Thyroid gland (tissue), 4 donors: ENCODE data around the gene OTOGL. TPM values are rescaled to one million over a fixed set of nuclear protein-coding genes. Genes with fewer than 3 reads are reported as not detected.

Experiments used
- DNase-seq, 2 donors: peaks; one replicate each; pipeline ENCODE4 v3.0.0-alpha.2; 2019
- H3K27ac ChIP-seq, 3 donors: fragments of 200-600 bp; sonication (generic); 1 replicate in 2 of 3; 2 replicates in 1 of 3; pipeline ENCODE4 v1.5.1; 2016 to 2019; ENCODE audit warnings: mild to moderate bottlenecking in 1 of 3, moderate library complexity in 1 of 3
- H3K27me3 ChIP-seq: fragments of 200-600 bp; sonication (generic); one replicate; pipeline ENCODE4 v1.5.1; 2019
- H3K36me3 ChIP-seq, 2 donors: fragments of 200-600 bp; sonication (generic); one replicate each; pipeline ENCODE4 v1.5.1; 2016 to 2019
- H3K4me1 ChIP-seq, 2 donors: fragments of 200-600 bp; sonication (generic); one replicate each; pipeline ENCODE4 v1.5.1; 2017 to 2019
- H3K4me3 ChIP-seq, 3 donors: fragments of 200-600 bp; sonication (generic); replicated peaks in 1 of 3; 1 replicate in 2 of 3; 2 replicates in 1 of 3; pipeline ENCODE4 v1.5.1; 2016; ENCODE audit warnings: mild to moderate bottlenecking in 1 of 3
- H3K9me3 ChIP-seq: fragments of 200-600 bp; sonication (generic); one replicate; pipeline ENCODE4 v1.5.1; 2017
- POLR2A ChIP-seq, 2 donors: fragments of 450-650 bp; IDR thresholded peaks; one replicate each; pipeline ENCODE4 v1.6.1; 2017; ENCODE audit warnings: antibody characterized with exemption in 2 of 2, mild to moderate bottlenecking in 2 of 2, moderate library complexity in 1 of 2
- WGBS, 2 donors: methylation state at CpG; one replicate each; pipeline ENCODE4 v1.1.5; 2017; 5-methylcytosine and 5-hydroxymethylcytosine counted together
- intact Hi-C: fragments of 100-400 bp; cut with DNase I; formaldehyde crosslinking; loops from one replicate; pipeline ENCODE4 v1.15.1; 2023
- total RNA-seq, 4 donors: library from RNA; depleted of rRNA; stranded (reverse); fragments of >200 nt; gene quantifications; one replicate each; pipeline ENCODE4 v1.2.3, GENCODE V29; 2016
- TF ChIP-seq, protein P1 (sequence below), 6 experiments: fragments of 200-600 bp in 3 of 6; fragments of 450-650 bp in 3 of 6; sonication (generic) in 3 of 6; IDR thresholded peaks; one replicate each; pipeline ENCODE4 v1.5.1; 2016 to 2019; ENCODE audit warnings: antibody characterized with exemption in 6 of 6, mild to moderate bottlenecking in 2 of 6, inconsistent platforms in 1 of 6, moderate library complexity in 1 of 6

Gene OTOGL
- total RNA-seq, 4 donors from 2014 or later: 0.11 to 0.13 TPM; not detected in 2

DNA sequence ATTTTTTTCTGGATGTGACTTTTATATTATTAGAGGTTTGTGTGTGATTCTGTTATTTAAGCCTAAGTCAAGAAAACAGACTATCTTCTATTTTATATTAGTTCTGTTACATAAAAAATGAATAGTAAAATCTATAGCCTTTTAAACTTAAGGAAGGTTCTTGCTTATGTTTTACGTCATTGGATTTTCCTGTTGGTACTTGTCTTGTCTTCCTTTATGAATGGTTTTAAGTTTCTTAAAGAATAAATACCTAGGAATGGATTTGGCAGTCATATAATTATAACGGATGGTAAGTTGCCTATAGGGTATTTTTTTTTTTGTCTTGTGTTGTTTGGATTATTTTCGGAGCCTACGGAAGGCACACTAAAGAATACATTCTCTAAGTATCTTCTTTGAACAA lies 182.9 kb downstream of the OTOGL start:
- H3K4me3 ChIP-seq: no peak overlapping the region
- no peak overlapping the region for H3K27ac ChIP-seq
- H3K27me3 ChIP-seq: no peaks in the 10 kb centered on the region
- TF ChIP-seq POLR2A (IDR thresholded peaks at IDR 0.05): no peak
- TF ChIP-seq, protein P1, sequence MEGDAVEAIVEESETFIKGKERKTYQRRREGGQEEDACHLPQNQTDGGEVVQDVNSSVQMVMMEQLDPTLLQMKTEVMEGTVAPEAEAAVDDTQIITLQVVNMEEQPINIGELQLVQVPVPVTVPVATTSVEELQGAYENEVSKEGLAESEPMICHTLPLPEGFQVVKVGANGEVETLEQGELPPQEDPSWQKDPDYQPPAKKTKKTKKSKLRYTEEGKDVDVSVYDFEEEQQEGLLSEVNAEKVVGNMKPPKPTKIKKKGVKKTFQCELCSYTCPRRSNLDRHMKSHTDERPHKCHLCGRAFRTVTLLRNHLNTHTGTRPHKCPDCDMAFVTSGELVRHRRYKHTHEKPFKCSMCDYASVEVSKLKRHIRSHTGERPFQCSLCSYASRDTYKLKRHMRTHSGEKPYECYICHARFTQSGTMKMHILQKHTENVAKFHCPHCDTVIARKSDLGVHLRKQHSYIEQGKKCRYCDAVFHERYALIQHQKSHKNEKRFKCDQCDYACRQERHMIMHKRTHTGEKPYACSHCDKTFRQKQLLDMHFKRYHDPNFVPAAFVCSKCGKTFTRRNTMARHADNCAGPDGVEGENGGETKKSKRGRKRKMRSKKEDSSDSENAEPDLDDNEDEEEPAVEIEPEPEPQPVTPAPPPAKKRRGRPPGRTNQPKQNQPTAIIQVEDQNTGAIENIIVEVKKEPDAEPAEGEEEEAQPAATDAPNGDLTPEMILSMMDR (IDR thresholded peaks at IDR 0.05): no peak
- no peaks in the 10 kb centered on the region for H3K9me3 ChIP-seq
- 71 to 84% methylated on average over 4 of the region's 4 CpGs for WGBS, 2 donors
- DNase-seq: no peak
- H3K36me3 ChIP-seq: no peaks in the 10 kb centered on the region
- no peaks in the 10 kb centered on the region for H3K4me1 ChIP-seq
- intact Hi-C loops: no loop called here

DNA sequence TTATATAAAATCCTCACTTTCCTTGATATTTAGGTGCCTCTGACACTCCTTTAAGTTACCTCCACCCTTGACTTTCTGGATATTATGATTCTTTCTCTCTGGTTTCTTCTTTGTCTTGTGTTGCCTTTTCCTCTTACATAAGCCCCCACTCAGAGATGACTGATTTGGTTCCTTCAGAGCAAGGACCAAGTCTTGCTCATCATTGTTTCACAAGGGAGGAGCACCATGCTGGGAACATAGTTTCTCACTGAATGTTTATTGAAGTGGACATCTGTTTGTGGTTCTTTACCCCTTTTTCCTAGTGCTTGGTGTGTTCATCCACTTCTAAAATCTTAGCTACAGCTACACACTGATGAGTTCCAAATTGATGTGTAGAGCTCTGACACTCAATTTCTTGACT lies 183.4 kb downstream of the OTOGL start:
- no peak for TF ChIP-seq POLR2A (IDR thresholded peaks at IDR 0.05)
- TF ChIP-seq, protein P1 (IDR thresholded peaks at IDR 0.05): no peak
- intact Hi-C loops: no loop called here

DNA sequence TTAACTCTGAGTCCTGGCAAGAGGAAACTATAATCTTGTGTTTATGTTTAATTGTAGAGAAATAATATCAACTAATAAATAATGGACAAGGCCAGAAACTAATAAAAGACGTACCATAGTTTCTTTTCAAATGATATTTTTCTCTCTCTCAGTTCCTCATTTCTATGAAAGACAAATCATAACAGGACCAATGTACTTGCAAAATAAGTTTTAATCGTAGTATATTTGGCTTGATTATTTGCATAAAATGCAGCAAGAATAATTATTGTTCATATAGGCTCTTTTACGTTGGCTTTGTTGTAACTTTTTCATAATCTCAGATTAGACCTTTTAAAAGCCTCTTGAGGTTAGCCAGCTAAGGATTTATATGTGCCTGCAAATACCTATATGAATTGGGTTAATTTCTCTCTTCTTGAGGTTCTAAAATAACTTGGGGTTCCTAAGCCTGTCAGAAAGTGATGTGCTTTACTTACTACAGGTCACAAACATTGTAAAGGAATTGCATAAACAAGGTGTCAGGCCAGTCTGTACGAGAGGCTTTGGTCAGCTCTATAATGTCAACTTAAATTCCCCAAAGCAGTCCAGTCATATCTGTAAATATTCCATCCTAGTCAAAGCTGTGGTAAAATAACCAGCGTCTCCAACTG lies 191.9 kb downstream of the OTOGL start:
- no peak overlapping the region for H3K27ac ChIP-seq

More for the DNA sequence above, 183.4 kb downstream of the OTOGL start:
- Histone ChIP-seq H3K27me3 (no peaks in the 10 kb centered on the region), H3K4me1 (no peaks in the 10 kb centered on the region), H3K4me3 (no peak overlapping the region), H3K27ac (no peak overlapping the region), H3K36me3 (no peaks in the 10 kb centered on the region), H3K9me3 (no peaks in the 10 kb centered on the region)
- DNase-seq: no peak

DNA sequence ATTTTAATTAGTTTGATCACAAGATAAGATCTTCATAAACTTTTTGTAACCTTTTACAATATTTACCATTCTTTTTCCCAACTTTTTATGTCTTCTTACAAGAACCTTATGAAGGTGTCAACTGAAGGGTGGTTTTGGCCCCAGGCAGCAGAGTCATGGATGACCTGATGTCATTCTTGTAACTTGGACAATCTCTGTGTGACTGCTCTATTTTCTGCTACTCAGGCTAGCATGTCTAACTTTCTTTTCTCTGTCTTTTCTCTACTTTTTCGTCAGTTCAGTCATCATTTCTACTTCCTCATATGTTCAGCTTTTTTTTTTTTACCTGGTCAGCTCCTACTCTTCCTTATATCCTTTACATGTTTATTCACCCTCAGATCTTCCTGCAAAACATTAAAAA lies 194.0 kb downstream of the OTOGL start:
- intact Hi-C loops: no loop called here
- Histone ChIP-seq H3K9me3 (no peaks in the 10 kb centered on the region), H3K36me3 (no peaks in the 10 kb centered on the region), H3K4me1 (peaks cover 4 to 5% of the 10 kb centered on the region in 2 donors), H3K27me3 (no peaks in the 10 kb centered on the region), H3K4me3 (no peak overlapping the region), H3K27ac (no peak overlapping the region)
- no peak for TF ChIP-seq POLR2A (IDR thresholded peaks at IDR 0.05)
- TF ChIP-seq, protein P1 (IDR thresholded peaks at IDR 0.05): no peak
- WGBS, 2 donors: 83 to 94% methylated on average over 1 of the region's 1 CpG
- no peak for DNase-seq

More for the DNA sequence above, 191.9 kb downstream of the OTOGL start:
- H3K9me3 ChIP-seq: no peaks in the 10 kb centered on the region
- H3K27me3 ChIP-seq: no peaks in the 10 kb centered on the region
- 83 to 89% methylated on average over 5 of the region's 5 CpGs for WGBS, 2 donors
- H3K4me1 ChIP-seq: no peaks in the 10 kb centered on the region
- no peak for TF ChIP-seq POLR2A (IDR thresholded peaks at IDR 0.05)
- TF ChIP-seq, protein P1 (IDR thresholded peaks at IDR 0.05): no peak
- no peak overlapping the region for H3K4me3 ChIP-seq
- H3K36me3 ChIP-seq: no peaks in the 10 kb centered on the region
- no peak for DNase-seq
- intact Hi-C loops: no loop called here

DNA sequence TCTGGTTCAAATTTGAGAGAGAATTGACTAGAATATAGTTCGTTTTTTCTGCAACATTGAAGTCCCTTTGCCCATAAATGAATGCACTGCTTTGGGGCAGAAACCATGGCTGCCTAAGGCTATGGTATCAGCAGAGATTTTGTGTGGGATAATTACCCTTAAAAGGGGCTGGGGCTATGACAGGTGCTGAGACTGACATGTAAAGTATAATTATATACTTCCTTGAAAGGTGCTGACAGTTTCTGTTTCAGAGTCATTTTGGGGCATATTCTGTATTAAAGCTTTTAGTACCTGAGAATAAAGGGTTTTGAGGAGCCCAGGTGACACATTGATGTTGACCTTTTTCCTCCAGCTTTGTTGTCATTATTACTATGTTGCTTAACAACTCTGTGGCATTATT lies 194.4 kb downstream of the OTOGL start:
- no peaks in the 10 kb centered on the region for H3K36me3 ChIP-seq
- no peak overlapping the region for H3K4me3 ChIP-seq
- no peak overlapping the region for H3K27ac ChIP-seq
- H3K4me1 ChIP-seq: peaks cover 7 to 9% of the 10 kb centered on the region in 2 donors
- TF ChIP-seq, protein P1 (IDR thresholded peaks at IDR 0.05): no peak
- TF ChIP-seq POLR2A (IDR thresholded peaks at IDR 0.05): no peak
- no peaks in the 10 kb centered on the region for H3K9me3 ChIP-seq
- no peak for DNase-seq
- H3K27me3 ChIP-seq: no peaks in the 10 kb centered on the region
- intact Hi-C loops: no loop called here
- 63 to 72% methylated on average over 1 of the region's 1 CpG for WGBS, 2 donors
